WTC11 (cell line): Measurements from ENCODE around the gene LDB2. TPM values are rescaled to one million over a fixed set of nuclear protein-coding genes. Genes with fewer than 3 reads are reported as not detected.

Experiments
- ATAC-seq: fragments of 200-7000 bp; cut with Tn5 transposase; 2 replicates; pipeline ENCODE4 v1.10.0; 2021; ENCODE audit warnings: mild to moderate bottlenecking, moderate library complexity
- CTCF ChIA-PET: fragments of 300-600 bp; sonication (Branson Sonifier 250); formaldehyde crosslinking; loops from one replicate; lab custom pipeline; 2021; ENCODE audit warnings: antibody characterized with exemption; lab: Charles Lee
- POLR2A ChIA-PET: fragments of 350-600 bp; sonication (Branson Sonifier 250); formaldehyde crosslinking; loops from one replicate; lab custom pipeline; 2021; ENCODE audit warnings: antibody characterized with exemption; lab: Charles Lee
- DNase-seq: peaks from one replicate; pipeline ENCODE4 v3.0.0; 2021; ENCODE audit warnings: low spot score
- H3K27ac Mint-ChIP-seq: 2 replicates; pipeline ENCODE4 v1.8.0; 2021; ENCODE audit warnings: mixed read lengths
- H3K27me3 Mint-ChIP-seq: 2 replicates; pipeline ENCODE4 v1.8.0; 2021; ENCODE audit warnings: low read depth, mild to moderate bottlenecking, moderate library complexity, mixed read lengths
- H3K36me3 Mint-ChIP-seq: 2 replicates; pipeline ENCODE4 v1.8.0; 2021; ENCODE audit warnings: mixed read lengths
- H3K4me1 Mint-ChIP-seq: 2 replicates; pipeline ENCODE4 v1.8.0; 2022; ENCODE audit warnings: mixed read lengths
- H3K4me3 Mint-ChIP-seq: 2 replicates; pipeline ENCODE4 v1.8.0; 2021; ENCODE audit warnings: mild to moderate bottlenecking, moderate library complexity, mixed read lengths
- H3K9me3 Mint-ChIP-seq: 2 replicates; pipeline ENCODE4 v1.8.0; 2021; ENCODE audit warnings: mixed read lengths
- AFF4 ChIP-seq: sonication (generic); formaldehyde crosslinking; IDR thresholded peaks from 2 replicates; pipeline ENCODE4 v1.8.1; 2023; ENCODE audit warnings: mild to moderate bottlenecking, missing genetic modification reagents, borderline replicate concordance
- ATF2 ChIP-seq: sonication (generic); formaldehyde crosslinking; IDR thresholded peaks from 2 replicates; pipeline ENCODE4 v1.8.1; 2022; ENCODE audit warnings: low read depth, missing genetic modification reagents, borderline replicate concordance
- ATF6 ChIP-seq: sonication (generic); formaldehyde crosslinking; IDR thresholded peaks from 2 replicates; pipeline ENCODE4 v1.8.1; 2023; ENCODE audit warnings: mild to moderate bottlenecking, missing genetic modification reagents
- EMX1 ChIP-seq: fragments of 250-450 bp; sonication (Bioruptor Pico); IDR thresholded peaks from 2 replicates; pipeline ENCODE4 v1.8.0; 2021; ENCODE audit warnings: mild to moderate bottlenecking
- GABPB1 ChIP-seq: sonication (generic); formaldehyde crosslinking; IDR thresholded peaks from 2 replicates; pipeline ENCODE4 v1.8.1; 2023; ENCODE audit warnings: mild to moderate bottlenecking, missing genetic modification reagents
- IRF2 ChIP-seq: sonication (generic); formaldehyde crosslinking; IDR thresholded peaks from 2 replicates; pipeline ENCODE4 v1.8.0; 2022; ENCODE audit warnings: low read depth, missing genetic modification reagents, borderline replicate concordance
- JUN ChIP-seq: sonication (generic); formaldehyde crosslinking; IDR thresholded peaks from 2 replicates; pipeline ENCODE4 v1.8.0; 2023; ENCODE audit warnings: mild to moderate bottlenecking, missing genetic modification reagents
- PREB ChIP-seq: sonication (generic); formaldehyde crosslinking; IDR thresholded peaks from 2 replicates; pipeline ENCODE4 v1.8.1; 2022; ENCODE audit warnings: mild to moderate bottlenecking, missing genetic modification reagents, moderate library complexity, borderline replicate concordance
- TCF7 ChIP-seq: sonication (generic); formaldehyde crosslinking; IDR thresholded peaks from 2 replicates; pipeline ENCODE4 v1.8.0; 2022; ENCODE audit warnings: mild to moderate bottlenecking, low read depth, missing genetic modification reagents, moderate library complexity
- TP53 ChIP-seq: sonication (generic); formaldehyde crosslinking; IDR thresholded peaks from 2 replicates; pipeline ENCODE4 v1.8.1; 2023; ENCODE audit warnings: mild to moderate bottlenecking, missing genetic modification reagents
- ZNF121 ChIP-seq: sonication (generic); formaldehyde crosslinking; IDR thresholded peaks from 2 replicates; pipeline ENCODE4 v1.8.0; 2023; ENCODE audit warnings: missing genetic modification reagents
- ZNF232 ChIP-seq: sonication (generic); formaldehyde crosslinking; IDR thresholded peaks from 2 replicates; pipeline ENCODE4 v1.8.0; 2022; ENCODE audit warnings: mild to moderate bottlenecking, missing genetic modification reagents
- ZNF317 ChIP-seq: sonication (generic); formaldehyde crosslinking; IDR thresholded peaks from 2 replicates; pipeline ENCODE4 v1.8.1; 2023; ENCODE audit warnings: low read depth, mild to moderate bottlenecking, moderate library complexity, missing genetic modification reagents, borderline replicate concordance
- ZNF671 ChIP-seq: fragments of 250-450 bp; sonication (Bioruptor Pico); IDR thresholded peaks from 2 replicates; pipeline ENCODE4 v1.8.0; 2021; ENCODE audit warnings: mild to moderate bottlenecking
- total RNA-seq: library from RNA; stranded (reverse); gene quantifications from 3 replicates; pipeline ENCODE4 v1.2.3, GENCODE V29; 2021
- TF ChIP-seq, protein P1 (sequence below): fragments of 250-450 bp; sonication (Bioruptor Pico); IDR thresholded peaks from 2 replicates; pipeline ENCODE4 v1.9.0; 2021; ENCODE audit warnings: mild to moderate bottlenecking
- TF ChIP-seq, protein P2 (sequence below): fragments of 250-450 bp; sonication (Bioruptor Pico); IDR thresholded peaks from 2 replicates; pipeline ENCODE4 v1.8.0; 2021; ENCODE audit warnings: mild to moderate bottlenecking
- TF ChIP-seq, protein P3 (sequence below): sonication (generic); formaldehyde crosslinking; IDR thresholded peaks from 2 replicates; pipeline ENCODE4 v1.8.0; 2022; ENCODE audit warnings: missing genetic modification reagents

The LDB2 gene
- total RNA-seq, 1 experiment from 2014 or later: 62.4 TPM

- no peaks in the 10 kb centered on the region for H3K27me3 Mint-ChIP-seq
- H3K4me3 Mint-ChIP-seq: no peak overlapping the region
- CTCF ChIA-PET: no interaction called here
- TF ChIP-seq ZNF671 (CRISPR knock-in tag) (no peak), ATF2 (CRISPR knock-in tag) (no peak), TCF7 (no peak), PREB (no peak), ATF6 (no peak), GABPB1 (CRISPR knock-in tag) (no peak), AFF4 (CRISPR knock-in tag) (no peak), JUN (no peak), EMX1 (CRISPR knock-in tag) (no peak), ZNF232 (CRISPR knock-in tag) (no peak), ZNF317 (CRISPR knock-in tag) (no peak), IRF2 (no peak), ZNF121 (CRISPR knock-in tag) (no peak), TP53 (no peak)
- TF ChIP-seq, protein P1, sequence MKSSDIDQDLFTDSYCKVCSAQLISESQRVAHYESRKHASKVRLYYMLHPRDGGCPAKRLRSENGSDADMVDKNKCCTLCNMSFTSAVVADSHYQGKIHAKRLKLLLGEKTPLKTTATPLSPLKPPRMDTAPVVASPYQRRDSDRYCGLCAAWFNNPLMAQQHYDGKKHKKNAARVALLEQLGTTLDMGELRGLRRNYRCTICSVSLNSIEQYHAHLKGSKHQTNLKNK (CRISPR knock-in tag): no peak
- TF ChIP-seq, protein P2, sequence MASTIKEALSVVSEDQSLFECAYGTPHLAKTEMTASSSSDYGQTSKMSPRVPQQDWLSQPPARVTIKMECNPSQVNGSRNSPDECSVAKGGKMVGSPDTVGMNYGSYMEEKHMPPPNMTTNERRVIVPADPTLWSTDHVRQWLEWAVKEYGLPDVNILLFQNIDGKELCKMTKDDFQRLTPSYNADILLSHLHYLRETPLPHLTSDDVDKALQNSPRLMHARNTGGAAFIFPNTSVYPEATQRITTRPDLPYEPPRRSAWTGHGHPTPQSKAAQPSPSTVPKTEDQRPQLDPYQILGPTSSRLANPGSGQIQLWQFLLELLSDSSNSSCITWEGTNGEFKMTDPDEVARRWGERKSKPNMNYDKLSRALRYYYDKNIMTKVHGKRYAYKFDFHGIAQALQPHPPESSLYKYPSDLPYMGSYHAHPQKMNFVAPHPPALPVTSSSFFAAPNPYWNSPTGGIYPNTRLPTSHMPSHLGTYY (CRISPR knock-in tag): no peak
- TF ChIP-seq, protein P3, sequence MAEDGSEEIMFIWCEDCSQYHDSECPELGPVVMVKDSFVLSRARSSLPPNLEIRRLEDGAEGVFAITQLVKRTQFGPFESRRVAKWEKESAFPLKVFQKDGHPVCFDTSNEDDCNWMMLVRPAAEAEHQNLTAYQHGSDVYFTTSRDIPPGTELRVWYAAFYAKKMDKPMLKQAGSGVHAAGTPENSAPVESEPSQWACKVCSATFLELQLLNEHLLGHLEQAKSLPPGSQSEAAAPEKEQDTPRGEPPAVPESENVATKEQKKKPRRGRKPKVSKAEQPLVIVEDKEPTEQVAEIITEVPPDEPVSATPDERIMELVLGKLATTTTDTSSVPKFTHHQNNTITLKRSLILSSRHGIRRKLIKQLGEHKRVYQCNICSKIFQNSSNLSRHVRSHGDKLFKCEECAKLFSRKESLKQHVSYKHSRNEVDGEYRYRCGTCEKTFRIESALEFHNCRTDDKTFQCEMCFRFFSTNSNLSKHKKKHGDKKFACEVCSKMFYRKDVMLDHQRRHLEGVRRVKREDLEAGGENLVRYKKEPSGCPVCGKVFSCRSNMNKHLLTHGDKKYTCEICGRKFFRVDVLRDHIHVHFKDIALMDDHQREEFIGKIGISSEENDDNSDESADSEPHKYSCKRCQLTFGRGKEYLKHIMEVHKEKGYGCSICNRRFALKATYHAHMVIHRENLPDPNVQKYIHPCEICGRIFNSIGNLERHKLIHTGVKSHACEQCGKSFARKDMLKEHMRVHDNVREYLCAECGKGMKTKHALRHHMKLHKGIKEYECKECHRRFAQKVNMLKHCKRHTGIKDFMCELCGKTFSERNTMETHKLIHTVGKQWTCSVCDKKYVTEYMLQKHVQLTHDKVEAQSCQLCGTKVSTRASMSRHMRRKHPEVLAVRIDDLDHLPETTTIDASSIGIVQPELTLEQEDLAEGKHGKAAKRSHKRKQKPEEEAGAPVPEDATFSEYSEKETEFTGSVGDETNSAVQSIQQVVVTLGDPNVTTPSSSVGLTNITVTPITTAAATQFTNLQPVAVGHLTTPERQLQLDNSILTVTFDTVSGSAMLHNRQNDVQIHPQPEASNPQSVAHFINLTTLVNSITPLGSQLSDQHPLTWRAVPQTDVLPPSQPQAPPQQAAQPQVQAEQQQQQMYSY (CRISPR knock-in tag): no peak
- no peak for DNase-seq
- 0 out of 2 replicates have a peak, but pooled peaks cover 3% of the 10 kb centered on the region for H3K9me3 Mint-ChIP-seq
- no peak for ATAC-seq
- POLR2A ChIA-PET: no interaction called here
- H3K27ac Mint-ChIP-seq: peak overlapping the region; percentile 8; the same call in 1 of the 2 replicates
- peaks cover 57% of the 10 kb centered on the region for H3K4me1 Mint-ChIP-seq
- no peaks in the 10 kb centered on the region for H3K36me3 Mint-ChIP-seq
These were observed 291.0 kb downstream of the LDB2 start for GRCh38 chr4:16607241-16608066.
